MCF 10A (cell line): ENCODE data around the gene TOGARAM2. TPM values are rescaled to one million over a fixed set of nuclear protein-coding genes. Genes with fewer than 3 reads are reported as not detected.

ENCODE experiments used
- BruUV-seq: library from RNA; stranded (reverse); fragments of 400-500 nt; replicated peaks from 2 replicates; lab custom pipeline; 2021; lab: Mats Ljungman, UMichigan
- CTCF ChIA-PET: fragments of 300-600 bp; sonication (Branson Sonifier 250); formaldehyde crosslinking; extraction: SDS; loops from one replicate; lab custom pipeline; 2021; ENCODE audit warnings: antibody characterized with exemption, inconsistent platforms; lab: Yijun Ruan, JAX
- POLR2A ChIA-PET: fragments of 300-600, 350-650 bp; sonication (Branson Sonifier 250); formaldehyde crosslinking; extraction: SDS; loops from one replicate; lab custom pipeline; 2020; ENCODE audit warnings: antibody characterized with exemption, inconsistent platforms; lab: Yijun Ruan, JAX
- DNase-seq: peaks from one replicate; pipeline ENCODE4 v3.0.0-alpha.2; 2018; ENCODE audit not compliant: unreplicated experiment
- H3K27ac Mint-ChIP-seq: one replicate; pipeline ENCODE4 v1.8.0; 2022; ENCODE audit warnings: mild to moderate bottlenecking, low read depth, mixed read lengths; ENCODE audit not compliant: unreplicated experiment
- H3K27me3 Mint-ChIP-seq: one replicate; pipeline ENCODE4 v1.8.0; 2022; ENCODE audit warnings: mixed read lengths; ENCODE audit not compliant: insufficient read depth, unreplicated experiment
- H3K36me3 Mint-ChIP-seq: one replicate; pipeline ENCODE4 v1.8.0; 2022; ENCODE audit warnings: mild to moderate bottlenecking, moderate library complexity, mixed read lengths; ENCODE audit not compliant: insufficient read depth, unreplicated experiment
- H3K4me1 Mint-ChIP-seq: one replicate; pipeline ENCODE4 v1.8.0; 2022; ENCODE audit warnings: mixed read lengths; ENCODE audit not compliant: insufficient read depth, unreplicated experiment
- H3K4me3 Mint-ChIP-seq: one replicate; pipeline ENCODE4 v1.8.0; 2022; ENCODE audit warnings: mild to moderate bottlenecking, moderate library complexity, mixed read lengths; ENCODE audit not compliant: unreplicated experiment
- H3K9me3 Mint-ChIP-seq: one replicate; pipeline ENCODE4 v1.8.0; 2022; ENCODE audit warnings: mixed read lengths; ENCODE audit not compliant: unreplicated experiment
- CTCF ChIP-seq: fragments of 200-600 bp; IDR thresholded peaks from one replicate; pipeline ENCODE4 v1.8.0; 2022; ENCODE audit warnings: antibody characterized with exemption, mild to moderate bottlenecking; ENCODE audit not compliant: unreplicated experiment
- intact Hi-C: fragments of 100-400 bp; cut with micrococcal nuclease; formaldehyde crosslinking; loops from 2 replicates; pipeline ENCODE4 v1.14.1; 2022
- total RNA-seq: library from RNA; stranded (reverse); gene quantifications from 2 replicates; pipeline ENCODE4 v1.2.3, GENCODE V29; 2022

Gene TOGARAM2
- total RNA-seq, 1 experiment from 2014 or later = 0.16 TPM

- Mint-ChIP-seq H3K4me1 (no peaks in the 10 kb centered on the region), H3K36me3 (no peaks in the 10 kb centered on the region), H3K27me3 (no peaks in the 10 kb centered on the region), H3K9me3 (no peaks in the 10 kb centered on the region), H3K27ac (no peak overlapping the region), H3K4me3 (no peak overlapping the region)
- CTCF ChIA-PET = no interaction called here
- POLR2A ChIA-PET = no interaction called here
- intact Hi-C loops = no loop called here
- TF ChIP-seq CTCF = no peak
- no peak for DNase-seq
- no TSS peak for BruUV-seq
These were observed 23.7 kb downstream of the TOGARAM2 start for GRCh38 chr2:29004755-29005154.

- TF ChIP-seq CTCF = no peak
- no peak overlapping the region for H3K27ac Mint-ChIP-seq
- no peaks in the 10 kb centered on the region for H3K4me1 Mint-ChIP-seq
- CTCF ChIA-PET = no interaction called here
- H3K4me3 Mint-ChIP-seq = no peak overlapping the region
- no peaks in the 10 kb centered on the region for H3K27me3 Mint-ChIP-seq
- no peaks in the 10 kb centered on the region for H3K9me3 Mint-ChIP-seq
- BruUV-seq = no TSS peak
- intact Hi-C loops = no loop called here
- H3K36me3 Mint-ChIP-seq = no peaks in the 10 kb centered on the region
- POLR2A ChIA-PET = no interaction called here
- no peak for DNase-seq
These were observed 24.2 kb downstream of the TOGARAM2 start for GRCh38 chr2:29005331-29005730.

- no peak overlapping the region for H3K27ac Mint-ChIP-seq
- H3K4me1 Mint-ChIP-seq = no peaks in the 10 kb centered on the region
- no TSS peak for BruUV-seq
- CTCF ChIA-PET = no interaction called here
- DNase-seq = no peak
- intact Hi-C loops = no loop called here
- no peak for TF ChIP-seq CTCF
- H3K9me3 Mint-ChIP-seq = no peaks in the 10 kb centered on the region
- H3K27me3 Mint-ChIP-seq = no peaks in the 10 kb centered on the region
- POLR2A ChIA-PET = no interaction called here
- no peak overlapping the region for H3K4me3 Mint-ChIP-seq
- H3K36me3 Mint-ChIP-seq = no peaks in the 10 kb centered on the region
These were observed 25.2 kb downstream of the TOGARAM2 start for GRCh38 chr2:29006092-29006979.

GRCh38 chr2:29006980-29007301, 25.8 kb downstream of the TOGARAM2 start:
- no peaks in the 10 kb centered on the region for H3K36me3 Mint-ChIP-seq
- no TSS peak for BruUV-seq

More at GRCh38 chr2:29006980-29007301, 25.8 kb downstream of the TOGARAM2 start:
- TF ChIP-seq CTCF = no peak
- Mint-ChIP-seq H3K27me3 (no peaks in the 10 kb centered on the region), H3K4me1 (no peaks in the 10 kb centered on the region), H3K9me3 (no peaks in the 10 kb centered on the region), H3K27ac (no peak overlapping the region), H3K4me3 (no peak overlapping the region)
- ChIA-PET CTCF (no interaction called here), POLR2A (no interaction called here)
- DNase-seq = no peak
- intact Hi-C loops = no loop called here
